K562 (cell line): ENCODE data around the gene TMEM120A. TPM values are rescaled to one million over a fixed set of nuclear protein-coding genes. Genes with fewer than 3 reads are reported as not detected.

ENCODE experiments used
- CC2D1A ChIP-seq: fragments of 450-650 bp; IDR thresholded peaks from 2 replicates; pipeline ENCODE4 v1.6.1; 2017; ENCODE audit warnings: mild to moderate bottlenecking
- ELF4 ChIP-seq: fragments of 450-650 bp; formaldehyde crosslinking; IDR thresholded peaks from 2 replicates; pipeline ENCODE4 v1.4.0; 2022; ENCODE audit warnings: missing genetic modification characterization
- FOXK2 ChIP-seq, 2 experiments: fragments of 450-650 bp; IDR thresholded peaks in 1 of 2; conservative IDR thresholded peaks in 1 of 2; 2 replicates each; pipeline ENCODE4 v1.6.1; 2016; ENCODE audit warnings: low read depth in 2 of 2, mild to moderate bottlenecking in 1 of 2
- JUND ChIP-seq, 2 experiments: IDR thresholded peaks; 2 replicates in 1 of 2; 3 replicates in 1 of 2; pipeline ENCODE4 v1.6.1; 2011; ENCODE audit warnings: borderline replicate concordance in 2 of 2, low read depth in 2 of 2, low read length in 2 of 2, improper control_type of control experiment in 1 of 2, missing biosample characterization in 1 of 2, missing genetic modification characterization in 1 of 2, missing genetic modification reagents in 1 of 2
- KDM4B ChIP-seq, 2 experiments: fragments of 450-650 bp in 1 of 2; sonication (generic) in 1 of 2; IDR thresholded peaks; 2 replicates each; pipeline ENCODE4 v1.6.1; 2016 to 2017; ENCODE audit warnings: borderline replicate concordance in 2 of 2, antibody characterized with exemption in 1 of 2, low read depth in 1 of 2, mild to moderate bottlenecking in 1 of 2
- KLF6 ChIP-seq: fragments of 250-450 bp; sonication (Bioruptor Pico); IDR thresholded peaks from 2 replicates; pipeline ENCODE4 v1.4.0; 2020; ENCODE audit warnings: mild to moderate bottlenecking, moderate library complexity, borderline replicate concordance
- MAZ ChIP-seq, 2 experiments: fragments of 450-650 bp in 1 of 2; sonication (generic) in 1 of 2; formaldehyde crosslinking; IDR thresholded peaks in 1 of 2; conservative IDR thresholded peaks in 1 of 2; 2 replicates each; pipeline versions ENCODE4 v1.4.0 to v1.5.0; 2020; ENCODE audit warnings: mild to moderate bottlenecking in 1 of 2, missing genetic modification reagents in 1 of 2
- MYNN ChIP-seq, 2 experiments: sonication (generic); formaldehyde crosslinking in 1 of 2; IDR thresholded peaks; 2 replicates each; pipeline versions ENCODE4 v1.5.0 to v1.6.1; 2016 to 2020; ENCODE audit warnings: antibody characterized with exemption in 1 of 2, missing genetic modification reagents in 1 of 2
- PPARD ChIP-seq: fragments of 250-450 bp; sonication (Bioruptor Pico); IDR thresholded peaks from 2 replicates; pipeline ENCODE4 v1.8.0; 2022; ENCODE audit warnings: inconsistent platforms, mild to moderate bottlenecking, moderate library complexity
- RAD21 ChIP-seq, 2 experiments: fragments of 250-450 bp in 1 of 2; fragments of 450-650 bp in 1 of 2; sonication (Bioruptor Pico) in 1 of 2; formaldehyde crosslinking in 1 of 2; IDR thresholded peaks in 1 of 2; conservative IDR thresholded peaks in 1 of 2; 2 replicates each; pipeline versions ENCODE4 v1.4.0 to v1.8.0; 2020 to 2022; ENCODE audit warnings: mild to moderate bottlenecking in 2 of 2, moderate library complexity in 1 of 2
- RCOR1 ChIP-seq, 2 experiments: IDR thresholded peaks; 2 replicates each; pipeline ENCODE4 v1.6.1; 2012; ENCODE audit warnings: low read depth in 2 of 2, low read length in 2 of 2, borderline replicate concordance in 1 of 2, improper control_type of control experiment in 1 of 2
- SP1 ChIP-seq: sonication (generic); formaldehyde crosslinking; IDR thresholded peaks from 2 replicates; pipeline ENCODE4 v1.8.1; 2022; ENCODE audit warnings: mild to moderate bottlenecking, missing genetic modification reagents
- TARDBP ChIP-seq: fragments of 450-650 bp; IDR thresholded peaks from 2 replicates; pipeline ENCODE4 v1.6.1; 2016
- TBP ChIP-seq: optimal IDR thresholded peaks from 2 replicates; pipeline ENCODE3; 2011; ENCODE audit warnings: low read depth, low read length, improper control_type of control experiment
- YY1 ChIP-seq, 3 experiments: IDR thresholded peaks; 2 replicates each; pipeline ENCODE4 v1.6.1; 2011; ENCODE audit warnings: low read length in 2 of 3, mild to moderate bottlenecking in 2 of 3, moderate library complexity in 2 of 3, borderline replicate concordance in 1 of 3, control low read depth in 1 of 3, low read depth in 1 of 3; ENCODE audit not compliant: insufficient read depth in 3 of 3, insufficient replicate concordance in 2 of 3, control insufficient read depth in 1 of 3, insufficient read length in 1 of 3; ENCODE audit errors: extremely low read depth in 1 of 3
- ZNF165 ChIP-seq: fragments of 250-450 bp; sonication (Bioruptor Pico); IDR thresholded peaks from 2 replicates; pipeline ENCODE4 v1.4.0; 2020; ENCODE audit warnings: borderline replicate concordance
- ZNF583 ChIP-seq: fragments of 250-450 bp; sonication (Bioruptor Pico); IDR thresholded peaks from 2 replicates; pipeline ENCODE4 v1.4.0; 2020
- polyA plus RNA-seq, 8 experiments: library from polyadenylated mRNA; depleted of rRNA in 4 of 8; stranded (reverse) in 5 of 8; unstranded in 3 of 8; fragments of >200 nt; fragmentation: Nextera tagmentation in 2 of 8; fragmentation: Illumina TruSeq in 1 of 8; extraction: Ambion mirVana in 2 of 8; extraction: Trizol in 1 of 8; gene quantifications; 2 replicates each; pipeline versions ENCODE4 v1.2.1 to v1.2.3, GENCODE V29; 2011 to 2014; ENCODE audit warnings: inconsistent platforms in 1 of 8, missing spikeins in 1 of 8
- total RNA-seq, 7 experiments: library from RNA; depleted of rRNA in 6 of 7; stranded (reverse); fragments of >200 nt in 6 of 7; fragmentation: Illumina TruSeq in 2 of 7; extraction: Trizol in 2 of 7; gene quantifications; 2 replicates each; pipeline versions ENCODE4 v1.2.1 to v1.2.3, GENCODE V29; 2011 to 2021; ENCODE audit warnings: low replicate concordance in 1 of 7
- TF ChIP-seq, protein P1 (sequence below): fragments of 450-650 bp; formaldehyde crosslinking; IDR thresholded peaks from 2 replicates; pipeline ENCODE4 v1.4.0; 2020; ENCODE audit warnings: mild to moderate bottlenecking, moderate library complexity
- TF ChIP-seq, protein P2 (sequence below): sonication (generic); formaldehyde crosslinking; IDR thresholded peaks from 2 replicates; pipeline ENCODE4 v1.8.0; 2022; ENCODE audit warnings: missing genetic modification reagents, mild to moderate bottlenecking, moderate library complexity, borderline replicate concordance
- TF ChIP-seq, protein P3 (sequence below): fragments of 150-350 bp; conservative IDR thresholded peaks from 2 replicates; pipeline ENCODE4 v1.6.1; 2014; ENCODE audit warnings: low read length

TMEM120A gene
- total and polyA plus RNA-seq, 9 of the 15 experiments (the other 6 are each of a cell fraction or from before 2014, with no cell fraction given), result 2.3 to 90.2 (median 22.9) TPM

DNA sequence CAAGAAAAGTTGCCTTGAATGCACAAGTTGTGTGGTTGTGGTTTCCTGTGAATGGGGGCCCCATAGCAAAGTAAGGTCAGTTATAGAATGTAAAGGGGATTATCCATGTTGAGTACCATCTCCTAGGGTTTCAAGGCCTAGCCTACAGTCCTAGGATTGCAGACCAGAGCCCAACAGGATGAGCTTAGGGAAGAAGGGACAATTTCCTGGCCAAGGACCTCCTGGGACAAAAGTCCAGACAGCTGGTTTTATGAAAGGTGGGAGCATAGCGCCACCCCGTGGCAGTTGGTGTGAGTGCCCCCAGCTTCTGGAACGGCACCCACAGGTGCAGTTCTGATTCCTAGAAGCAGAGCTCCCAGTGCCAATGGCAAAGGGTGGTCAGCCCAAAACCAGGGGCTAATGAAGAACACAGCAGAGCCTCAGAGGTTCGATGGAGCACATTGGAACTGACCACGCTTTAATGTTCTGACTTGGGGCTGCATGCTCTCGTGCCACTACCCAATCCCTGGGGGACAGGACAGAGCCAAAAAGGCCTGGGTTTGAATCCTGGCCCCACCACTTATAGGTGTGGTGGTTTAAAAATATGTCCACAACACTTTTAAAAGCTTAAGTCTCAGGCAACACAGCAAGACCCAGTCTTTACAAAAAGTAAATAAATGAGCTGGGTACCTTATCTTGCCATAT is 25.8 kb upstream of the TMEM120A start (continued):
- TF ChIP-seq, protein P1, sequence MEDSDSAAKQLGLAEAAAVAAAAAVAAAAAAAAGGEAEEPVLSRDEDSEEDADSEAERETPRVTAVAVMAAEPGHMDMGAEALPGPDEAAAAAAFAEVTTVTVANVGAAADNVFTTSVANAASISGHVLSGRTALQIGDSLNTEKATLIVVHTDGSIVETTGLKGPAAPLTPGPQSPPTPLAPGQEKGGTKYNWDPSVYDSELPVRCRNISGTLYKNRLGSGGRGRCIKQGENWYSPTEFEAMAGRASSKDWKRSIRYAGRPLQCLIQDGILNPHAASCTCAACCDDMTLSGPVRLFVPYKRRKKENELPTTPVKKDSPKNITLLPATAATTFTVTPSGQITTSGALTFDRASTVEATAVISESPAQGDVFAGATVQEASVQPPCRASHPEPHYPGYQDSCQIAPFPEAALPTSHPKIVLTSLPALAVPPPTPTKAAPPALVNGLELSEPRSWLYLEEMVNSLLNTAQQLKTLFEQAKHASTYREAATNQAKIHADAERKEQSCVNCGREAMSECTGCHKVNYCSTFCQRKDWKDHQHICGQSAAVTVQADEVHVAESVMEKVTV (CRISPR knock-in tag), result peak; percentile 96
- TF ChIP-seq FOXK2 (conservative IDR thresholded peaks at IDR 0.05 in 1 of 2, IDR thresholded peaks at IDR 0.05 in 1 of 2; ENCODE audit: low read depth in 2 of 2) (no peak), PPARD (no peak), JUND (IDR thresholded peaks at IDR 0.05; ENCODE audit: borderline replicate concordance, low read depth, low read length) (peak; percentile 47; the same call in 1 of the 2 replicates), JUND (tag; IDR thresholded peaks at IDR 0.05; ENCODE audit: borderline replicate concordance, low read depth, low read length) (no peak), RCOR1 (IDR thresholded peaks at IDR 0.05; ENCODE audit: borderline replicate concordance in 1 of 2, low read depth in 2 of 2, low read length in 2 of 2) (peak in 1 of 2 experiments; percentile 23; a peak in 1 of 4 replicates), CC2D1A (peak; percentile 77; the same call in 1 of the 2 replicates), ZNF583 (CRISPR knock-in tag) (no peak), TARDBP (0 out of 2 replicates have a peak, but pooled peaks have one; percentile 62), MYNN (IDR thresholded peaks at IDR 0.05) (0 out of 2 replicates have a peak, but pooled peaks have one; percentile 49), MYNN (CRISPR knock-in tag; IDR thresholded peaks at IDR 0.05) (no peak), KDM4B (IDR thresholded peaks at IDR 0.05; ENCODE audit: borderline replicate concordance in 2 of 2, low read depth in 1 of 2) (0 out of 4 replicates have a peak, but pooled peaks of 1 of the 2 experiments have one; percentile 35), MAZ (CRISPR knock-in tag; conservative IDR thresholded peaks at IDR 0.05 in 1 of 2, IDR thresholded peaks at IDR 0.05 in 1 of 2) (peak; percentile 50 to 73; a peak in 2 of 4 replicates), YY1 (IDR thresholded peaks at IDR 0.05; ENCODE audit: borderline replicate concordance in 1 of 3, control insufficient read depth in 1 of 3, extremely low read depth in 1 of 3, insufficient read depth in 3 of 3, insufficient read length in 1 of 3, insufficient replicate concordance in 2 of 3, low read depth in 1 of 3, low read length in 2 of 3) (peak in 1 of 3 experiments; percentile 24), ZNF165 (CRISPR knock-in tag) (no peak), KLF6 (CRISPR knock-in tag) (0 out of 2 replicates have a peak, but pooled peaks have one; percentile 15), RAD21 (CRISPR knock-in tag; conservative IDR thresholded peaks at IDR 0.05 in 1 of 2, IDR thresholded peaks at IDR 0.05 in 1 of 2) (peak; percentile 96 to 98), SP1 (CRISPR knock-in tag) (peak; percentile 41; the same call in 1 of the 2 replicates), ELF4 (CRISPR knock-in tag) (no peak), TBP (no peak)
- TF ChIP-seq, protein P2, sequence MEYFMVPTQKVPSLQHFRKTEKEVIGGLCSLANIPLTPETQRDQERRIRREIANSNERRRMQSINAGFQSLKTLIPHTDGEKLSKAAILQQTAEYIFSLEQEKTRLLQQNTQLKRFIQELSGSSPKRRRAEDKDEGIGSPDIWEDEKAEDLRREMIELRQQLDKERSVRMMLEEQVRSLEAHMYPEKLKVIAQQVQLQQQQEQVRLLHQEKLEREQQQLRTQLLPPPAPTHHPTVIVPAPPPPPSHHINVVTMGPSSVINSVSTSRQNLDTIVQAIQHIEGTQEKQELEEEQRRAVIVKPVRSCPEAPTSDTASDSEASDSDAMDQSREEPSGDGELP (CRISPR knock-in tag), result peak; percentile 89
- TF ChIP-seq, protein P3, sequence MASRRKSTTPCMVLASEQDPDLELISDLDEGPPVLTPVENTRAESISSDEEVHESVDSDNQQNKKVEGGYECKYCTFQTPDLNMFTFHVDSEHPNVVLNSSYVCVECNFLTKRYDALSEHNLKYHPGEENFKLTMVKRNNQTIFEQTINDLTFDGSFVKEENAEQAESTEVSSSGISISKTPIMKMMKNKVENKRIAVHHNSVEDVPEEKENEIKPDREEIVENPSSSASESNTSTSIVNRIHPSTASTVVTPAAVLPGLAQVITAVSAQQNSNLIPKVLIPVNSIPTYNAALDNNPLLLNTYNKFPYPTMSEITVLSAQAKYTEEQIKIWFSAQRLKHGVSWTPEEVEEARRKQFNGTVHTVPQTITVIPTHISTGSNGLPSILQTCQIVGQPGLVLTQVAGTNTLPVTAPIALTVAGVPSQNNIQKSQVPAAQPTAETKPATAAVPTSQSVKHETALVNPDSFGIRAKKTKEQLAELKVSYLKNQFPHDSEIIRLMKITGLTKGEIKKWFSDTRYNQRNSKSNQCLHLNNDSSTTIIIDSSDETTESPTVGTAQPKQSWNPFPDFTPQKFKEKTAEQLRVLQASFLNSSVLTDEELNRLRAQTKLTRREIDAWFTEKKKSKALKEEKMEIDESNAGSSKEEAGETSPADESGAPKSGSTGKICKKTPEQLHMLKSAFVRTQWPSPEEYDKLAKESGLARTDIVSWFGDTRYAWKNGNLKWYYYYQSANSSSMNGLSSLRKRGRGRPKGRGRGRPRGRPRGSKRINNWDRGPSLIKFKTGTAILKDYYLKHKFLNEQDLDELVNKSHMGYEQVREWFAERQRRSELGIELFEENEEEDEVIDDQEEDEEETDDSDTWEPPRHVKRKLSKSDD, result 0 out of 2 replicates have a peak, but pooled peaks have one; percentile 46
